PFSK-1 (cell line): Measurements from ENCODE around the gene GZMA.

Experiments used
- FOXP2 ChIP-seq: optimal IDR thresholded peaks from 2 replicates; pipeline ENCODE3; 2011; ENCODE audit warnings: borderline replicate concordance, control low read depth, inconsistent platforms; ENCODE audit not compliant: insufficient read depth; ENCODE audit errors: extremely low read length, extremely low read depth
- POLR2AphosphoS5 ChIP-seq: IDR thresholded peaks from 2 replicates; pipeline ENCODE4 v1.6.1; 2012; ENCODE audit warnings: low read depth, mild to moderate bottlenecking, control low read depth, low read length, moderate library complexity
- REST ChIP-seq, 2 experiments: IDR thresholded peaks; 2 replicates each; pipeline versions ENCODE4 v1.6.1 to v1.8.0; 2011 to 2012; ENCODE audit warnings: low read depth in 2 of 2, low read length in 2 of 2, control low read depth in 1 of 2, inconsistent platforms in 1 of 2, mild to moderate bottlenecking in 1 of 2, moderate library complexity in 1 of 2; ENCODE audit not compliant: insufficient read depth in 1 of 2
- SIN3A ChIP-seq: IDR thresholded peaks from 2 replicates; pipeline ENCODE4 v1.6.1; 2012; ENCODE audit warnings: mild to moderate bottlenecking, low read length, moderate library complexity, borderline replicate concordance; ENCODE audit not compliant: insufficient read depth

GRCh38 chr5:55101556-55102276 is 730 bp upstream of the GZMA start:
- TF ChIP-seq POLR2AphosphoS5: no peak
- no peak for TF ChIP-seq REST (IDR thresholded peaks at IDR 0.05; ENCODE audit: insufficient read depth in 1 of 2, low read depth in 2 of 2, low read length in 2 of 2)
- TF ChIP-seq FOXP2: no peak
- TF ChIP-seq SIN3A: no peak
